ENCODE measurements around the gene PIM1.

DNA sequence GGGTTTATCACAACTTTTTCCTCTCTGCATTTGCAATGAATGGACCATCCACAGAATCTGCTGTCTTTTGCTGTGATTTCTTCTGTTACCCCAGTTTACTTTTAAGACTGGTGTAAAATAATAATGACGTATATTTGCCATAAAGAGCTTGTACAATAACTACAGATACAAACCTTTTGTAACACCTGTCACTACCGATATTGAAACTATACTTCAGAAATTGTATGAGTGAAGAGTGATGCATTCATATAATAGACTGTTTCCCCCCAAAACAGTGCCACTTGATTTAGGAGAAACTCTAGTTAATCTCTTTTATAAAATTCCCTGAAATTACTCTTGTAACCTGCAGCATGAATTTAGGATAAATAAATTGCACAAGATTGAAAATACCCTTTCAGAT, 26.4 kb upstream of the PIM1 start:
- TF ChIP-seq CTCF (conservative IDR thresholded peaks at IDR 0.05) (no peak), ZFX (IDR thresholded peaks at IDR 0.05) (no peak)

Measured in C4-2B (cell line).